K562 (cell line): ENCODE measurements around the gene NIPBL.

Source experiments
- CTBP1 ChIP-seq: fragments of 450-650 bp; IDR thresholded peaks from 2 replicates; pipeline ENCODE4 v1.6.1; 2016; ENCODE audit warnings: borderline replicate concordance
- CTCF ChIP-seq, 3 experiments: IDR thresholded peaks in 2 of 3; conservative IDR thresholded peaks in 1 of 3; 2 replicates each; pipeline ENCODE4 v1.5.1; 2011 to 2012; ENCODE audit warnings: low read length in 3 of 3, mild to moderate bottlenecking in 3 of 3, control low read depth in 2 of 3, improper control_type of control experiment in 1 of 3, inconsistent platforms in 1 of 3, low read depth in 1 of 3, mixed read lengths in 1 of 3, moderate library complexity in 1 of 3; ENCODE audit not compliant: insufficient read depth in 2 of 3
- HCFC1 ChIP-seq: IDR thresholded peaks from 2 replicates; pipeline ENCODE4 v1.6.1; 2012; ENCODE audit warnings: low read depth, low read length, improper control_type of control experiment
- JUN ChIP-seq, 2 experiments: sonication (generic) in 1 of 2; formaldehyde crosslinking in 1 of 2; IDR thresholded peaks; 2 replicates each; pipeline versions ENCODE4 v1.6.1 to v1.8.0; 2012 to 2022; ENCODE audit warnings: borderline replicate concordance in 2 of 2, mild to moderate bottlenecking in 2 of 2, improper control_type of control experiment in 1 of 2, low read depth in 1 of 2, low read length in 1 of 2, missing genetic modification reagents in 1 of 2
- LARP7 ChIP-seq: fragments of 450-650 bp; IDR thresholded peaks from 2 replicates; pipeline ENCODE4 v1.6.1; 2016
- TAF7 ChIP-seq: fragments of 450-650 bp; IDR thresholded peaks from 2 replicates; pipeline ENCODE4 v1.6.1; 2016; ENCODE audit warnings: missing genetic modification characterization, missing compliant biosample characterization
- ZFP30 ChIP-seq: fragments of 250-450 bp; sonication (Bioruptor Pico); IDR thresholded peaks from 2 replicates; pipeline ENCODE4 v1.8.0; 2022; ENCODE audit warnings: moderate library complexity, mild to moderate bottlenecking, inconsistent platforms, borderline replicate concordance

DNA sequence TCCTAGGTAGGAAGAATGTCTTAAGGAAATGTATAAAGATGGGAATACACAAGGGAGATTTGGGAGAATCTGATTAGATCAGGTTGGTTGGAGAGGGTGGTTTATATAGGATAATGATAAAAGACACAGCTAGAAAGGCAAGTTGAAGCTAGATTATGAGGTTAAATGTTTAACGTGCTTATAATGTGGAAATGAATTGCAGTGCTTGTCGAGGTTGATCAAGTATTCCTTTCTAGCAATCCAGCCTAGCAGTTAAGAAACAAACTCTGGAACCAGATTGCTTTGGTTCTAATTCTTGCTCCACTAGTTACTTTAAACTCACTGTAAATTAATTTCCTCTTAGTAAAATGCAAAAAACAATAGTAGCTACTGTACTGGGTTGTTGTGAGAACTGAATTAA, 76.5 kb downstream of the NIPBL start:
- TF ChIP-seq HCFC1 (no peak), JUN (IDR thresholded peaks at IDR 0.05; ENCODE audit: borderline replicate concordance, low read depth, low read length) (no peak), JUN (CRISPR knock-in tag; IDR thresholded peaks at IDR 0.05; ENCODE audit: borderline replicate concordance) (no peak), LARP7 (no peak), ZFP30 (CRISPR knock-in tag) (no peak), TAF7 (no peak), CTBP1 (no peak), CTCF (IDR thresholded peaks at IDR 0.05 in 2 of 3, conservative IDR thresholded peaks at IDR 0.05 in 1 of 3; ENCODE audit: insufficient read depth in 2 of 3, low read depth in 1 of 3, low read length in 3 of 3) (no peak)
